Measurements from ENCODE around the gene ZNF687. TPM values are rescaled to one million over a fixed set of nuclear protein-coding genes. Genes with fewer than 3 reads are reported as not detected.

The ZNF687 gene
- polyA plus RNA-seq, 2 of the 4 experiments (the other 2 are of a cell fraction) = 14.0 to 17.5 TPM

- H3K4me3 ChIP-seq = no peak overlapping the region
- TF ChIP-seq CBX8 (IDR thresholded peaks at IDR 0.05) = no peak
- no peak for TF ChIP-seq HEYL (CRISPR knock-in tag; IDR thresholded peaks at IDR 0.05)
- no peak for TF ChIP-seq TFCP2L1 (CRISPR knock-in tag; IDR thresholded peaks at IDR 0.05)
- no peak for TF ChIP-seq MAFK (IDR thresholded peaks at IDR 0.05; ENCODE audit: partially characterized antibody)
- TF ChIP-seq EHMT2 (IDR thresholded peaks at IDR 0.05; ENCODE audit: low read depth) = no peak
- TF ChIP-seq EP300 (IDR thresholded peaks at IDR 0.05) = no peak
- TF ChIP-seq ZFP36 (IDR thresholded peaks at IDR 0.05; ENCODE audit: borderline replicate concordance, partially characterized antibody) = no peak
- no peak for TF ChIP-seq HMGXB4 (CRISPR knock-in tag; IDR thresholded peaks at IDR 0.05; ENCODE audit: borderline replicate concordance)
- no peak for TF ChIP-seq ZNF302 (CRISPR knock-in tag; IDR thresholded peaks at IDR 0.05)
- TF ChIP-seq RAD21 (conservative IDR thresholded peaks at IDR 0.05 in 1 of 2, IDR thresholded peaks at IDR 0.05 in 1 of 2) = no peak
- no peak for TF ChIP-seq PBX3 (IDR thresholded peaks at IDR 0.05)
- no peak for TF ChIP-seq NR3C1 (IDR thresholded peaks at IDR 0.05)
- TF ChIP-seq GATA3 (IDR thresholded peaks at IDR 0.05; ENCODE audit: borderline replicate concordance) = no peak
- TF ChIP-seq FOSL2 (IDR thresholded peaks at IDR 0.05) = no peak
- TF ChIP-seq FOSL2 (CRISPR knock-in tag; IDR thresholded peaks at IDR 0.05) = no peak
- TF ChIP-seq BHLHE40 (IDR thresholded peaks at IDR 0.05; ENCODE audit: low read depth, low read length) = no peak
- no peak for TF ChIP-seq ZSCAN20 (CRISPR knock-in tag; IDR thresholded peaks at IDR 0.05)
- TF ChIP-seq NPAS2 (CRISPR knock-in tag; IDR thresholded peaks at IDR 0.05; ENCODE audit: borderline replicate concordance) = no peak
- peaks cover 3% of the 10 kb centered on the region; the same call in 2 of the 3 replicates for H3K4me1 ChIP-seq
- DNase-seq (ENCODE audit: low read depth in 1 of 2, low spot score in 1 of 2) = no peak
- no peak overlapping the region for H3K27ac ChIP-seq
- ChIA-PET POLR2A (no interaction called here), CTCF (interaction anchor here (0.8 to 1.4 kb wide), 2 partner anchors 25 to 27 kb away, joined by 3 read pairs; no protein-coding TSS in a partner anchor)
- WGBS (ENCODE audit: missing lambda C conversion rate) = 25% methylated on average over 2 of the region's 2 CpGs
- no peak for ATAC-seq
- H3K9me3 ChIP-seq = no peaks in the 10 kb centered on the region
- H3K4me2 ChIP-seq = no peak overlapping the region
- no peak for FAIRE-seq
Measured at GRCh38 chr1:151277249-151277648, 4.8 kb upstream of the ZNF687 start.

GRCh38 chr1:151281225-151281968, 702 bp upstream of the ZNF687 start:
- peak overlapping the region; percentile 75 for H3K4me3 ChIP-seq
- DNase-seq (ENCODE audit: low read depth in 1 of 2, low spot score in 1 of 2) (peak; percentile 96 to 99), ATAC-seq (peak; percentile 67 to 73), FAIRE-seq (no peak)
- 1% methylated on average over 48 of the region's 48 CpGs for WGBS (ENCODE audit: missing lambda C conversion rate)
- CTCF ChIA-PET = interaction anchor here (0.6 to 1.9 kb wide), 18 partner anchors 9 to 456 kb away, joined by 3 to 13 read pairs (median 4); partner anchors contain the start of gene PSMD4
- peaks cover 13% of the 10 kb centered on the region for H3K4me1 ChIP-seq
- POLR2A ChIA-PET = interaction anchor here (0.8 to 1.6 kb wide), 16 partner anchors 8 to 163 kb away, joined by 3 to 18 read pairs (median 4); partner anchors contain the start of genes PI4KB, PSMB4, PSMD4 and VPS72
- H3K4me2 ChIP-seq = peak overlapping the region; percentile 78
- no peaks in the 10 kb centered on the region for H3K9me3 ChIP-seq
- H3K27ac ChIP-seq = peak overlapping the region; percentile 90 to 92
- no peak for TF ChIP-seq RNF2 (IDR thresholded peaks at IDR 0.05; ENCODE audit: borderline replicate concordance, low read depth)
- no peak for TF ChIP-seq EHF (CRISPR knock-in tag; IDR thresholded peaks at IDR 0.05)
- no peak for TF ChIP-seq NR3C1 (IDR thresholded peaks at IDR 0.05)
- peak; percentile 29 to 39; a peak in 3 of 4 replicates for TF ChIP-seq CEBPB (IDR thresholded peaks at IDR 0.05)
- TF ChIP-seq MAX (IDR thresholded peaks at IDR 0.05) = peak; percentile 89
- peak; percentile 82 for TF ChIP-seq BHLHE40 (IDR thresholded peaks at IDR 0.05; ENCODE audit: low read depth, low read length)
- TF ChIP-seq EHMT2 (IDR thresholded peaks at IDR 0.05; ENCODE audit: low read depth) = no peak
- no peak for TF ChIP-seq ATOH8 (CRISPR knock-in tag; IDR thresholded peaks at IDR 0.05; ENCODE audit: low read depth)
- TF ChIP-seq KDM5A (IDR thresholded peaks at IDR 0.05) = no peak
- TF ChIP-seq USF2 (IDR thresholded peaks at IDR 0.05) = no peak; the same call in 1 of the 2 replicates
- TF ChIP-seq ZC3H11A (IDR thresholded peaks at IDR 0.05) = no peak
- peak; percentile 25; the same call in 1 of the 2 replicates for TF ChIP-seq TP53 (CRISPR knock-in tag; IDR thresholded peaks at IDR 0.05)
- no peak for TF ChIP-seq ZSCAN20 (CRISPR knock-in tag; IDR thresholded peaks at IDR 0.05)
- TF ChIP-seq POLR2A (IDR thresholded peaks at IDR 0.05; ENCODE audit: low read length) = peak; percentile 15; the same call in 1 of the 2 replicates
- peak; percentile 68; the same call in 1 of the 2 replicates for TF ChIP-seq TFCP2L1 (CRISPR knock-in tag; IDR thresholded peaks at IDR 0.05)
- no peak for TF ChIP-seq FOXS1 (CRISPR knock-in tag; IDR thresholded peaks at IDR 0.05)
- no peak for TF ChIP-seq RARB (CRISPR knock-in tag; IDR thresholded peaks at IDR 0.05)
- TF ChIP-seq ELK1 (IDR thresholded peaks at IDR 0.05; ENCODE audit: low read depth, low read length) = peak; percentile 56; the same call in 1 of the 2 replicates
- TF ChIP-seq FOSB (CRISPR knock-in tag; IDR thresholded peaks at IDR 0.05) = no peak
